Fibroblast of skin of left quadriceps (primary cell): ENCODE measurements around the gene TPRG1L.

Experiments used
- DNase-seq, 2 experiments: peaks; one replicate each; pipeline ENCODE4 v3.0.0-alpha.2; 2013; ENCODE audit warnings: low read depth in 2 of 2

TPRG1L gene

GRCh38 chr1:3628445-3628844 lies 3.6 kb downstream of the TPRG1L start:
- DNase-seq: no peak

- no peak for DNase-seq
Measured at GRCh38 chr1:3629561-3630160, 4.8 kb downstream of the TPRG1L start.

GRCh38 chr1:3630161-3630611 lies 5.4 kb downstream of the TPRG1L start:
- DNase-seq: no peak

- no peak for DNase-seq
Measured at GRCh38 chr1:3630914-3631313, 6.1 kb downstream of the TPRG1L start.

GRCh38 chr1:3631320-3632260 lies 6.8 kb downstream of the TPRG1L start:
- DNase-seq: no peak

- DNase-seq: no peak
Measured at GRCh38 chr1:3632298-3632697, 7.5 kb downstream of the TPRG1L start.

GRCh38 chr1:3632716-3633343 lies 8.0 kb downstream of the TPRG1L start:
- no peak for DNase-seq

GRCh38 chr1:3633344-3634058 lies 8.7 kb downstream of the TPRG1L start:
- no peak for DNase-seq

- no peak for DNase-seq
Measured at GRCh38 chr1:3634059-3634800, 9.4 kb downstream of the TPRG1L start.

- DNase-seq: no peak
Measured at GRCh38 chr1:3636080-3636479, 11.3 kb downstream of the TPRG1L start.

GRCh38 chr1:3636531-3636930 lies 11.7 kb downstream of the TPRG1L start:
- no peak for DNase-seq

GRCh38 chr1:3638027-3638426 lies 13.2 kb downstream of the TPRG1L start:
- DNase-seq: no peak

GRCh38 chr1:3638676-3639075 lies 13.9 kb downstream of the TPRG1L start:
- no peak for DNase-seq

- DNase-seq: no peak
Measured at GRCh38 chr1:3639397-3639911, 14.6 kb downstream of the TPRG1L start.

- no peak for DNase-seq
Measured at GRCh38 chr1:3640121-3640837, 15.5 kb downstream of the TPRG1L start.

GRCh38 chr1:3641046-3641760 lies 16.4 kb downstream of the TPRG1L start:
- DNase-seq: no peak

- no peak for DNase-seq
Measured at GRCh38 chr1:3641816-3642215, 17.0 kb downstream of the TPRG1L start.

- no peak for DNase-seq
Measured at GRCh38 chr1:3642919-3643675, 18.3 kb downstream of the TPRG1L start.

GRCh38 chr1:3644273-3644672 lies 19.5 kb downstream of the TPRG1L start:
- no peak for DNase-seq
